GM12872 (cell line): ENCODE data around the gene ZNF718.

Experiments used
- CTCF ChIP-seq: IDR thresholded peaks from 3 replicates; pipeline ENCODE4 v1.5.1; 2011; ENCODE audit warnings: low read depth, mild to moderate bottlenecking, low read length, moderate library complexity; ENCODE audit not compliant: insufficient read depth

ZNF718 gene

GRCh38 chr4:113732-114131, 10.6 kb upstream of the ZNF718 start:
- no peak for TF ChIP-seq CTCF

- TF ChIP-seq CTCF: no peak
Measured at GRCh38 chr4:114149-114548, 10.2 kb upstream of the ZNF718 start.

- TF ChIP-seq CTCF: no peak
Measured at GRCh38 chr4:116499-116898, 7.8 kb upstream of the ZNF718 start.

GRCh38 chr4:120616-121015, 3.7 kb upstream of the ZNF718 start:
- no peak for TF ChIP-seq CTCF

GRCh38 chr4:121408-122084, 2.8 kb upstream of the ZNF718 start:
- no peak for TF ChIP-seq CTCF

- TF ChIP-seq CTCF: no peak
Measured at GRCh38 chr4:125091-125771, 930 bp downstream of the ZNF718 start.

- TF ChIP-seq CTCF: no peak
Measured at GRCh38 chr4:125833-126232, 1.5 kb downstream of the ZNF718 start.
